ENCODE measurements around the gene ZNF526.
A peak's percentile ranks its signal among the peaks of the same experiment; 100 is the strongest.
"Not testable (repeated sequence)": the region's sequence is repeated elsewhere in the genome, so short reads cannot be mapped to it uniquely, and the experiment has no call there.

Gene ZNF526

DNA sequence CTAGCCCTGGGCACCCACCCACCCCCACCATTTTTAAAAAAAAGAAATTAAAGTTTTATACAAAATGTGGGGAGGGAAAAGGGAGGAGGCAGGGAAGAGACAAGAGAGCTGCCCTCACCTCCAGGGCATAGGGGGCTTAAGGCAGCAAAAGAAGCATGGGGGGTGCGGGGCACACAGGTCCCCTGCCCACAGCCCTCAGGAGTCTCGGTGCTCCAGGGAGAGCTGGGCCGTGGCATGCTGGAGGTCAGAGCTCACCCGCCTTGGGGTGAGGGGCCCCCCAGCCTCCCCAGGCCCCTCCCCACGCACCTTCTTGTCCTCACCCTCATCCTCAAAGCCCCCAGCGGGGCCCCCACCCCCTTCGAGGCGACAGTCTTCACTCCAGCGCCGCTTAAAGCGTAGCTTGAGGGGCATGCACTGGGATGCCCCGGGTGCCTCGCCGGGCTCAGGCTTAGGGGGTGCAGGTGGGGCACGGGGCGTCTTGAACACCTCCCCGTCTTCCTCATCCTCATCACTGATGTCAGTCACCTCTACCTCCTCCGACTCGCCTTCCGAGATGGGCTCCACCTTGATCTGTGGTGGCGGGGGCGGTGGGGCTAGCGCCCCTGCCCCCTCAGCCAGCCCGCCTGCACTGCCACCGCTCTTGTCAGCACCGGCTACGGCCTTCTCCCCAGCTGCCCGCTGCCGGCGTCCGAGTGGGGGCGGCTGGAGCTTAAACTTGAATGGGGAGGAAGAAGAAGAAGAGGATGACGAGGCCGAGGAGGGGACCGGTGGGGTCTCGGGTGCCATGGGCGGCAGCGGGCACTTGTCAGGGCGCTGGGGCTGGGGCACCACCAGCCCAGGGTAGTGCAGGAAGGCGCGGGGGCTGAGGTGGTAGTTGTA, 28.4 kb downstream of the ZNF526 start:
- no peak for DNase-seq

DNA sequence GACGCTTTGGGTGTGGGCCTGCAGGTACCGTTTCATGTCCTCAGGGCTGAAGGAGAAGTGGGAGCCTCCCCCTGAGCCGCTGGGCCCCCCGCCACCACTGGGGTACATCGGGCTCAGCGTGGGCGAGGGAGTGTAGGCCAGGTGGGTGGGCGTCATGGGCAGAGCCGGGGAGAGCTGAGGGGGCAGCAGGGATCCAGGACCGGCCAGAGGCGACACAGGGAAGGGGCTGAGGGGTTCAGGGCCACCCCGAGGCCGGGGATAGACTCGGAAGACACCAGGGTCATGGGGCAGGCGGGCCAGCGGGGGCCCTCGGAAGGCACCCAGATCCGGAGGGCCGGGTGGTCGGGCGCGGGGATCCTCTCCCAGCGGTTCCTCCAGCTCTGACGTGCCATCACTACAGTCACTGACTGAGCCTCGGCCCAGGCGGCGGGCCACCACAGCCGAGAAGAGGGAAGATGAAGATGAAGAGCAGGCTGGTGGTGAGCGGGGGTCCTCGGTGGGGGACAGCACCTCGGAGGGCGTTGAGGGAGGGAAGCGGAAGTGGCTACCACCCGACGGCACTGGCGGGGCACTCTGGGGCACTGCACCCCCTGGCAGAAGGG, 29.1 kb downstream of the ZNF526 start:
- no peak for DNase-seq

DNA sequence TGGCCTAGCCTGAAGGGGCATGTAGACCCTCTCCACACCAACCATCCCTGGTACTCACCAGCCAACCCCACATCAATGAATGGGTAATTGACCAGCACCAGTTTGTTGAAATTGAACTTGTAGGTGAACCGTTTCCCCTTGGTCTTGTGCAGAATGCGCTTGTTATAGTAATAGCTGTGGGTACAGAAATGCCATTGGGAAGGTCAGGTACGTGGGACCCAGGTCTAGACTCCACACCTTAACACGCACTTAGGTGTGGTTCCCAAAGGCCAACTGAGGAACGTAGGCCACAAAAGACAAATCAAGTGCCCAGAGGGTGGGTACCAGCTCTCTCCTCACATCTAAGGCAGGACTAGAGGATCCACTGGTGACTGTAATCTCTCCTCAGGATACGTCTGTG, 29.7 kb downstream of the ZNF526 start:
- DNase-seq = no peak

DNA sequence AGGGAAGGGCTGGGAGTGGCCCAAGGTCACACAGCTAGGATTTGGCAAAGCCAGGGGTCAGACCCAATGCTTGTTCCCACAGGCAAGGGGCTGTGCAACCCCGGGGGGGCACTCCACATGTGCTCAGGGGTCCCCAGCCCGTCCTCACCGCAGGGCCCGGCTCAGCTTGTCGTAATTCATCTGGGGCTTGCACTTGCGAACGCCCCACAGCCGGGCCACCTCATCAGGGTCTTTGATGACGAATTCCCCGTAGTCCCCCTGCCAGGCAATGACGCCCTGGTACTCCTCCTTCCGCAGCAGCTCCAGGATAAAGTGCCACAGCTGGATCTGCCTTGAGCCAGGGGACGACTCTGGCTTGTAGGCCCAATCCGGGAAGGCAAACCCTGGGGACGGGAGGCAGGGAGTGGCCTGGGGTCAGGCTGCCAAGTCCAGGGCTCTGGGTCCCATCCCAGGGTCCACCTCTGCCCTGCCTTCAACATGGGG, 30.1 kb downstream of the ZNF526 start:
- no peak for DNase-seq

DNA sequence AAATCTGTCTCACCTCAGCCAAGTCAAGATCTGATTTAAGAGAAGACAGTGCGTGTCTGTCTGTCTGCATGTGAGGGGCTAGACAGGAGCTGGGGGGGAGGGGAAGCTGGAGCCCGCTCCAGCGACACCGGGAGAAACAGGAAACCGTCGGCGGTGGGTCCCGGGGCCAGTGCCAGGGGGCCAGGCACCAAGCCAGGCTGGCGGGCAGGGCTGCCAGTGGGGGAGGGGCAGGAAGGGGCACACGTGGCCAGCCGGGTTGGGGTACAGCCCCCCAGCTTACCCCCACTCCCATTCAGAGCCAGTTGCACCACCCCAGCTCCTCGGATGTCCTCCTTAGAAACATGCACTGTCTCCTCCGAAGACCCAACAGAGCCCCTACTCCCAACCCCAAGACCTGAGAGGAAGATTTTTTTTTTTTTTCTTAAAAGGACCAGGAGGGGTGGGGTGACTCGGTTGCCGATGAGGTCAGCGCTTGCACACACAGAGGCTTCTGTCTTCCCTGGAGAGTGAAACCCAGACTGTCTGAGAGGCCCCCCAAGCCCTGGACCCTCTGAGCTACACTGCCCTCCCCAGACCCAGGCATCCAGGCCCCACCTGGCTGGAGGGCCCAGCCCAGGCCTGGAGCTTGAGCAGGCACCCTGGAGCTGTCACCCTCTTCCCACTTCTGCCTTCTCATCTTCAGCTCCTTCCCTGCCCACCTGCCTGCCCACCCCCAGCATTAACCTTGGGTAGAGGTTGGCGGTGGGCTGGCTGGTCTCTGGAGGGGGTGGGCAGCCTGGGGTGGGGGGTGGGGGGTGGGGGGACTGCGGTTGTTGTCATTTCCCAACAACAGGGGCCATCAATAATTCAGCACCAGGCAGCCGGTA, 30.8 kb downstream of the ZNF526 start:
- DNase-seq = no peak

DNA sequence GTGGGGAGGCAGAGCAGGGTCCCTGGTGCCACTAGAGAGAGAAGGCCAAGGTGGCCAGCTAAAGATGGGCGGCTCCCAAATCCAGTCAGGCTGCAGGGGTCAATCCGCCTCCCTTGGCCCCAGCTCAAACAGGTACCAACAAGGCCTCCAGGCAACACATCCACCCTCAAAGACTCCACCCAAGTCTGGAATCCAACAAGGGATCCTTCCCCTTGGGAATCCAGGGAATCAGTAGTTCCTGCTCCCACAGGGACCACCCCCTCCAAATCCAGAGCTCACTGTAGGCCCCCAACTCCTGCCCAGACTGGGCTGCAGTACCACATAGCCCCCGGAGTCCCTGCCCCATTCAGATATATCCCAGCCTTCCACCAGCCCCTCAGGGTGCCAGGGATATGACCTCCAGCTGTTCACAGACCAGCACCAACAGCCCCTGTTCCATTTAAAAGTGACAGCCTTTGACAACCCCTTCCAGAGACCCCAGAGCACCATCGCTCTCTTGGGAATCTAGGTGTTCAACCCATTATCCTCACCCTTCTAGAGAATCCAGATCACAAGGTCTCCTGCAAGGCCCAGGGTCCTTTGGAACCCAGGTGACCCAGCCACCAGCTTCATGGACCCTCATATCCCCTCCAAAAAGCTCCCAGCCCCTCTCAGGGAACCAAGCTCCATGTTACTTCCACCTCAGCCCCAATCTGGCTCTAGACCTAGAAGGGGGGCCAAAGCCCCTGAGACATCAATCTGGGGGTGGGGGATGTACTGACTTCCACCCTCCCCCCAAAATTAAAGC, 31.7 kb downstream of the ZNF526 start:
- DNase-seq = no peak

DNA sequence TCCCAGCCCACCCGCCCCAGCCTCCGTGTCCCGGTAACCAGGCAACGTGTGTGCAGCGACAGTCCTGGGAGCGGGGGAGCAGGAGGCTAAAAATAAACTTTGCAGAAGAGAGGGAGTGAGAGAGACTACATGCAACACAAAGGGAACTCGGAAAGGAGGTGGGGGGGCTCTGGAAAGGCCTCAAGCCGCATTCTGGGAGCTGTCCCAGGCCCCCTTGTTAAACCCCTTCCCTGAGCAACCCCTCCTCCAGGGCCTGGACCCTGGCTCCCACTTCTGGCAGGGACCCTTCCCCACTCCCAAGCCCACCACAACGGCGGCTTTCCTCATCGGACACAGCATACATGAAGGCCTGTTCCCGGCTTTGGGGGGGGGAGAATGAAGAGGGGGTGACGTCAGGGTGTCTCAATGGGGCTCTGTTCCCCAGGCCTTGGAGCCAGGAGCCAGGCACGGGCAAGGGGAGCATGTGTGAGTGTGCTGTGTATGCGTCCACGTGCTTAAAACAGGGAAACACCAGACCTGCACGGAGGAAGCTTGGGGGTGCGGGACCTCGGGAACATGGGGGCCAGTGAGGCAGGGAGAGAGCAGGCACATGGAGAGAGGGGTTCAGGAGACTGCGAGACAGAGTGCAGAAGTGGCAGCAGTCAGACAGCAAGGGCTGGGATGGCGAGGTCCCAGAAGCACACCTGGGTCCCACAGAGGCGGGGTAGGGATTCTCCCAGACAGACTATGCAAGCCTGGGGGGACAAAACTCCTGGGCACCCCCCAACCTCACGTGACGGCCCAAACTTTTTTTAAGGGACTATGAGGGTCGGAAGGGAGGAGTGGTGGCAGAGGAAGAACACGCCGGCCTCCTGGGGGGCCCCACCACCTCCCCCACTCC, 32.5 kb downstream of the ZNF526 start:
- DNase-seq = no peak

DNA sequence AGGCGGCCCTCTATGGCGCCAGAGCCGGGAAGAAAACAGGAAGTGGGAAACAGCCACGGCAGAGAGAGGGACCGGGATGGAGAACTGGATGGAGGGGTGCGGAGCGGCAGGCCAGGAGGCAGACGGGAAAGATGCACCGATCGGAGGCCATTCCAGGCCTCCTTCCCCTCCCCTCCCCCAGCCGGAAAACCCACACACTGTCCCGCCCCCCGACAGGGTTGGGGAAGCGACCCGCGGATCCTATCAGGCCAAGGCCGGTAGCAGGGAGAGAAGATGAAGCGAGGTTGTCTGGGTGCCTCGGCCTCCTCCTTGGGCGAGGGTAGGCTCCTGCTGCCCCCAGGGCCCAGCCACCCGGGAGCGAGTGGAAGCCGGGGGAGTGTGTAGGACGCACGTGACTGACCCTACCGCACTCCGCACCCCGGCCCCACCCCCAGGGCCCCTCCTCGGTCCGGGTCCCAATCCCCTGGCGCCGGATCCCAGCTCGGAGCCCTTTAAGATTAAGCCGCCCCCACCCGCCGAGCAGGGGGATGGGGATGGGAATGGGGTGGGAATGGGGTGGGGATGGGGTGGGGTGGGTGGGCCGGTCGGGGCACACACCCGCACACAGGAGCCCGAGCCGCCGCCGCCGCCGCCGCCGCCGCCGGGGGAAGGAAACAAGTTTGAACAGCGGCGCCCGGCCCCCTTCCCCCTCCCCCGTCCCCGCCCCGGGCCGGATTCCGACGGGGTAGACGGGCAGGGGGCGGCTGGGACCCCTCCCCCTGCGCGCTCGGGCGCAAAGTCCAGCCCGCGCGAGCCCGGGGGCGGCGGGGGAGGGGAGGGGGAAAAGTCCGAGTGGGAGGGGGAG, 33.4 kb downstream of the ZNF526 start:
- peak; percentile 63 for DNase-seq

DNA sequence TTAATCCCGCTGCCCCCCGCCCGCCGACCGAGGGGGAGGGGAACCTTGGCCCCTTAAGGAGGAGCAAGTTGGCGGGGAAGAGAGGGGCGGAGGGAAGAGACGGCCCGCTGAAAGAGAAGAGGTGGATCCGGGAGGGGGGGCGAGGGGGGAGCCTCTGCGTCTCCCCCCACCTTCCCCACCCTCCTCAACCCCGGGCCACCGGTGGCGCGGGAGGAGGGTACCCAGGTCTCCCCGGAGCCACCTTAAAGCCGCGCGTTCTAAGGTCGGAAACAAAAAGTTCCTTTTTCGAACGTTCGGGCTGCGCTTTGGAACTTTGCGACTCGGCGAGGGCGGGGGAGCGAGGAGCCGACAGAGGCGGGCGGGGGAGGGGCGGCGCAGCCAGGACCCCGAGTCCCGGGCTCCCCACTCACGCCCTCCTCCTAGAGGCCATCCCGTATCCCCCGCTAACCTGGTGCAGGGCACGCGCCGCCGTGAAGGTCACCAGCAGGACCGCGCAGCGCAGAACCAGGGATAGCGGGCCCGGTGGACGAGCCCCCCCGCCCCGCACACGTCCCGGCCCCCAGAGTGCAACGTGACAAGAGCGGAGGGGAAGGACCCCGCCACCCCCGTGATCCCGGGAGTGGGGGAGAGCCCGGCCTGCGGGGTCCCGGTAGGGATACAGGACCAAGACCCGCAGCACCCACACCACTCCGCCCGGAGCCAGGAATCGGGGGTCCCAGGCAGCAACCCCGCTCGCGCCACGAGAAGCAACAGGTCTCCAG, 34.2 kb downstream of the ZNF526 start:
- peak; percentile 79 for DNase-seq

DNA sequence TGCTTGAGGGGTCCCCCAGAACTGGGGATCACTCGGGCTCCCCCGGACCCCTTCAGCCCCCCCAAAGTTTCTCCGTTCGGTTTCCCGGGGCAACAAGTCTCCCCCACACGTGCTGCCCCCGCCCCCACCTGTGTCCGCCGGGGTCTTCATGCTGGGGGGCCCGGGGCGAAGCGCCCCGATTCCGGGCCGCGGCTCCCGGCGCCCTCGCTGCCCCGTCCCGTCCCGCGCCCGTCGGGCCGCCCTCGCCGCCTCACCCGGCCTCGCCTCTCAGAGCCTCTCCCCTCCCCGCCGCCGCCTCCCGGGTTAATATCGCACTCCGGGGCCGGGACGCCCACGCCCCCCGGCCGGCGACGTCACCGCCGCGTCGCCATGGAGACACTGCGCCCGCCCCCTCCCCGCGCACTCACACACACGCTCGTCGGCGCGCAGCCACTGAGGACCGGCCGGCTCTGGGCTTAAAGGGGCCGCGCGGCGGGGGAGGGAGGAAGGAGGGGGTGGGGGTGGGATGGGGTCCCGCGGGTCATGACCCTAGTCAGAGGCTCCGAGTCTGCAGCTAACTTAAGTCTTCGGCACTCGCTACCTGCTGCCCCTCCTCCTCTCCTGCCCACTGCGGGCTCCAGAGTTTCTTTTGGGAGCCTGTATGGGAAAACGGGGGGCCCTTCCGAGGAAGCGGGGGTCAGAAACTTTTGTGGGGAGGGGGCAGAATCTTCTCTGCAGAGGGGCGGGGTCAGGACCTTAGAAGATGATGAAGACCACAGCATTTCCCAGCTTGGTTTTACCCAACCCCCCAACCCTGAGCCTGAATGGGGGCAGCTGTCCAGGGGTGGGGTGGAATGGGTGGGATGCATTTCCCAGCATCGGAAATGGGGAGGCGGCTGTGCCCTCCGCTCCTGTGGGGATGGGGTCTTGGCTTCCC, 35.0 kb downstream of the ZNF526 start, which contains the start of gene ERF:
TSS of gene ERF (minus strand) at position 279 of the 916 bp plus-strand sequence. CDS start at position 150, 129 bp downstream.
- peak; percentile 92 for DNase-seq

DNA sequence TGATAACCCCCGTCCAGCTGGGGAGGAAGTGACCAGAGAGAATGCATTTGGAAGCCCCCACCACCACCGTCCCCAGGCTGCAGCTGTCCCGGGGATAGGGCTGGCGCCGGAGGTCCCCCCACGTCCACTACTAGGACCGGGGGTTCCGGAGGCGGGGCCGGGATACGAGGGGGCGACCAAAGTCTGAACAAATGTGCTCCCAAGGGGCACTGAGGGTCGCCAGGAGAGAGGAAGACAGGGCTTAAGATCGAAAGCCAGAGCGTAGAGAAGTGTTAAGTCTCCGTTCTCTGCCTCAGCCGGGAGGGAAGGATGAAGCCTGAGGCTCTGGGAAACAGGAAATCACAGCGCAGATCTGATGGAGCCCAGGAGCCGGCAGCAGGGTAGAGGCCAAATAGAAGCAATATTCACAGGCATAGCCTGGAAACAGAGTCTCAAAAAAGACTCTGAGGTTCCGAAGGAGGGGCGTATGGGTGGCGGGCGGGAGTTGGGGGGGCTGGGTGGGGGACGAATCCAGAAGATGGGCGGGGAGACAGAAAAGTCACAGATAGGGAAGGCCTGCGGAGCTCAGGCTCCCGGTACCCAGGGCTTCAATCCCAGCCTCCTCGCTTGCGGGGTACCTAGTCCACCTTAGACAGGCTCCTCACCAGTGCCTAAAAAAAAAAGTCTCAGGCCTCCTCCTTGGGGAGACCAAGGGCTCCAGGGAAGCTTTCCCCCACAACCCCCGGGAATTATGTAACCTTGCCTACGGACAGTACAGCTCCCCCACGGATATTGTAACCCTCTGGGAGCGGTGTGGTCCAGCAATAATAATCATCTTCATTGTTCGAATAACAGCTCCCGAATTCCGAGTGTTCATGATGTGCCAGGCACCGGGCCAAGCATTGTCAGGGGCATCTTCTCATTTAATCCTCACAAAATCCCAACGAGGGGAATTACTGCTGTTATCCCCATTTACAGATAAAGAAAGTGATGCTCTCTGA, 35.9 kb downstream of the ZNF526 start:
- no peak for DNase-seq

DNA sequence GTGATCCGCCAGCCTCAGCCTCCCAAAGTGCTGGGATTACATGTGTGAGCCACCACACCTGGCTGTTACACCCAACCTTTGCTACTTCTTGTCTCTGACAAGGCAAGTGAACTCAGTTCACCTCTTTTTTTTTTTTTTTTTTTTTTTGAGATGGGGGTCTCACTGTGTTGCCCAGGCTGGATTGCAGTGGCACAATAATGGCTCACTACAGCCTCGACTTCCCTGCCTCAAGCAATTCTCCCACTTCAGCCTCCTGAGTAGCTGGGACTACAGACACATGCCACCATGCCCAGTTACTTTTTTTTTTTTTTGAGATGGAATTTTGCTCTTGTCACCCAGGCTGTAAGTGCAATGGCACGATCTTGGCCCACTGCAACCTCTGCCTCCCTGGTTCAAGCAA, 37.7 kb downstream of the ZNF526 start:
- DNase-seq = not testable (repeated sequence)

DNA sequence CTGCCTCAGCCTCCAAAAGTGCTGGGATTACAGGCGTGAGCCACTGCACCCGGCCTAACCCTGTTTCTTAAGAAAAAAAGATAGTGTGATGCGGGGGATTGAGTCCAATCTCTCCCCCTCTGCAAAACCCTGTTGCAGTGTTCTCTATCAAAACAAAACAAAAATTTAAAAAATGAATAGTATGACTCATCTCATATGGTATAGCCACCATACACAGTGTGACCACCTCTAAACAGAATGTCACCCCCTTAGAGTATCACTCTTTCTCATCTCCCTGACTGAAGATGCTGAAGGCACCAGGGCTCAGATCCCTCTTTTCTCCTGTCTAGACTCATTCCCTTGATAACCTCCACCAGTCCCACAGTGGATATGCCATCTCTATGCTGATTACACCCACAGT, 41.7 kb downstream of the ZNF526 start:
- DNase-seq = no peak

DNA sequence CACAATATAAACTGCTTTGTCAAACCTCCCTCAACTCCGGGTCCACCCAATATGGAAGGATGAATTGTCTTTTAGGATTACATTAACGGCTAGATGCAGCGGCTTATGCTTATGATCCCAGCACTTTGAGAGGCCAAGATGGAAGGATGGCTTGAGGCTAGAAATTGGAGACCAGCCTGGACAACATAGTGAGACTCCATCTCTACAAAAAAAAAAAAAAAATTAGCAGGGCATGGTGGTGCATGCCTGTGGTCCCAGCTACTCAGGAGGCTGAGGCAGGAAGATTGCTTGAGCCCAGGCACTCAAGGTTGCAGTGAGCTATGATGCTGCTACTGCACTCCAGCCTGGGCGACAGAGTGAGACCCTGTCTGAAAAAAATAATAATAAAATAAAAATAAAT, 46.0 kb downstream of the ZNF526 start:
- not testable (repeated sequence) for DNase-seq

DNA sequence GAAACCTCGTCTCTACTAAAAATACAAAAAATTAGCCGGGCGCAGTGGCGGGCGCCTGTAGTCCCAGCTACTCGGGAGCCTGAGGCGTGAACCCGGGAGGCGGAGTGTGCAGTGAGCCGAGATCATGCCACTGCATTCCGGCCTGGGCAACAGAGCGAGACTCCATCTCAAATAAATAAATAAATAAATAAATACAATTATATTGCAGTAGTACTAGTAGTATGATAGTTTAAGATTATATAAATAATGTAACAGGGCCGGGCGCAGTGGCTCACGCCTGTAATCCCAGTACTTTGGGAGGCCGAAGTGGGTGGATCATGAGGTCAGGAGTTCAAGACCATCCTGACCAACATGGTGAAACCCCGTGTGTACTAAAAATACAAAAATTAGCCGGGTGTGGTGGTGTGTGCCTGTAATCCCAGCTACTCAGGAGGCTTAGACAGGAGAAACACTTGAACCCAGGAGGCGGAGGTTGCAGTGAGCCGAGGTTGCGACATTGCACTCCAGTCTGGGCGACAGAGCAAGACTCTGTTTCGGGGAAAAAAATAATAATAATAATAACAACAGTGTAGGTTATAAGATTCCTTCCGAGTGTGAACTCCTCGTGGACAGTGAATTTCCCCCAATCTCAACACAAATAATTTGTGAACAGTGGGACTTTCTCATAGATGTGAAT, 47.0 kb downstream of the ZNF526 start:
- not testable (repeated sequence) for DNase-seq

DNA sequence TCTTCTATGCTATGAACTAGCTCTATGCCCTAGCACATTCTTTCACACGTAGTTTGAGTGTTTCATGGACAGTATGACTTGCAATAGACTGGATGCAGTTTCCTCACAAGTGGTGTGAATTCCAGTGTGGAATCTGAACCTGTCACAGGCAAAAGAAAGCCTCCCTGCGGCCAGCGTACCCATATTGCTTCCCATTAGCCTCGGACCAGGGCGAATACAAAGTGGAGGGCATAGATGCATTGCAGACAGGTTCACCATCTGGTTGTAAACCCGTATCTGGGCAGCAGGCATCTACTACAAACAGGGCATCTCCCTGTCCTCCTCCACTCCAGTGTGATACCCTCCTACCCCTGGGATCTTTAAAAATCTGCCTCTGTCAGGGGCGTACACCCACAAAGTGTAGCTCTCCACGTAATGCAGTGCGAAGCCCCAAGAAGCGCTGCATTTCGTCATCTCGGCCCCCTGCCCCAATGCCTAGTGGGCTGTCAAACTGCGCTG, 47.6 kb downstream of the ZNF526 start:
- DNase-seq = no peak
